Activated T-cell treated with anti-CD3 and anti-CD28 coated beads, Interleukin-2, amount 50 U/mL, for 4 hours (primary cell): ENCODE measurements around the gene MAP3K5. TPM values are rescaled to one million over a fixed set of nuclear protein-coding genes. Genes with fewer than 3 reads are reported as not detected.

ENCODE experiments used
- ATAC-seq, 2 donors: fragments of 200-7000 bp; cut with Tn5 transposase; one replicate each; pipeline ENCODE4 v1.10.0; 2021
- DNase-seq: peaks from one replicate; pipeline ENCODE4 v3.0.0-alpha.2; 2020
- H3K27me3 Mint-ChIP-seq: one replicate; pipeline ENCODE4 v1.8.0; 2021; ENCODE audit warnings: low read depth, mixed read lengths
- H3K36me3 Mint-ChIP-seq: one replicate; pipeline ENCODE4 v1.8.0; 2022; ENCODE audit warnings: mixed read lengths; ENCODE audit not compliant: insufficient read depth
- H3K4me1 Mint-ChIP-seq: one replicate; pipeline ENCODE4 v1.8.0; 2021; ENCODE audit warnings: low read depth, mixed read lengths
- H3K4me3 Mint-ChIP-seq: one replicate; pipeline ENCODE4 v1.8.0; 2021; ENCODE audit warnings: mild to moderate bottlenecking, moderate library complexity, mixed read lengths
- H3K9me3 Mint-ChIP-seq: one replicate; pipeline ENCODE4 v1.8.0; 2021; ENCODE audit warnings: mixed read lengths
- total RNA-seq, 3 donors: library from RNA; stranded (reverse); gene quantifications; one replicate each; pipeline ENCODE4 v1.2.1, GENCODE V29; 2021

MAP3K5 gene
- total RNA-seq, 3 donors from 2014 or later = 5.7 to 10.5 (median 7.9) TPM

DNA sequence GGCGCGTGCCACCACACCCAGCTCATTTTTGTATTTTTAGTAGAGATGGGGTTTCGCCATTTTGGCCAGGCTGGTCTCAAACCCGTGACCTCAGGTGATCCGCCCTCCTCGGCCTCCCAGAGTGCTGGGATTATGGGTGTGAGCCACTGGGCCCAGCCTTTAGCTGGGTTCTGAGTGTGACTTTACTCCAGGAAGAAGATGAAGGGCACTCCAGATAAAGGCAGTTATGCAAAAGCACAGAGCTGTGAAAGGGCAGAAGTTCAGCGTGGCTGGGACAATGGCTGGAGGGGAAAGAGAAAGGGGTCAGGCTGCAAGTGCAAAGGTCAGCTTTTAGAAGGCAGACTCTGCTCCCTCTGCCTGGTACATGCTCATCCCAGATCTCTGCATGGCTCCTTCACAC is 39.7 kb downstream of the MAP3K5 start:
- no peaks in the 10 kb centered on the region for H3K9me3 Mint-ChIP-seq
- H3K4me3 Mint-ChIP-seq = no peak overlapping the region
- peaks cover 2% of the 10 kb centered on the region for H3K36me3 Mint-ChIP-seq
- peaks cover 90% of the 10 kb centered on the region for H3K4me1 Mint-ChIP-seq
- no peaks in the 10 kb centered on the region for H3K27me3 Mint-ChIP-seq
- ATAC-seq (no peak), DNase-seq (no peak)

DNA sequence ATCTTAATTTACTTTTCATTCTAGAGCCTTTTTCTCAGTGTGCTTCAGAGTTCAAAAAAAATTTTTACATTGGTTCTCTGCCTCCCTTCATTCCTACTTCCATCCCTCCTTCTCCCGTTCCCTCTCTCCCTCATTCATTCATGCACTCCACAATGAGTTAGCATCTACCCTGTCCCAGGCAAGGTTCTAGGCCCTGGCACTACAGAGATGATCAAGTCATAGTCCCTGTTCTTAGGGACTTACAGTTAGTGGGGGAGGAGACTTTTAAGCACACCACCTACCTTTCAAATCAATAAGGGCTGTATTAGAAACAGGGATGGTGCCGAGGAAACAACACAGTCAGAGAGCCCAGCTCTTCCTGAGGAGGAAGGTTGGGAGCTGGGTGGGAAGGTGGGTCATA is 40.3 kb downstream of the MAP3K5 start:
- ATAC-seq = no peak
- no peaks in the 10 kb centered on the region for H3K27me3 Mint-ChIP-seq
- H3K4me1 Mint-ChIP-seq = peaks cover 92% of the 10 kb centered on the region
- peaks cover 2% of the 10 kb centered on the region for H3K36me3 Mint-ChIP-seq
- H3K4me3 Mint-ChIP-seq = peak overlapping the region; percentile 64
- no peaks in the 10 kb centered on the region for H3K9me3 Mint-ChIP-seq
- no peak for DNase-seq

DNA sequence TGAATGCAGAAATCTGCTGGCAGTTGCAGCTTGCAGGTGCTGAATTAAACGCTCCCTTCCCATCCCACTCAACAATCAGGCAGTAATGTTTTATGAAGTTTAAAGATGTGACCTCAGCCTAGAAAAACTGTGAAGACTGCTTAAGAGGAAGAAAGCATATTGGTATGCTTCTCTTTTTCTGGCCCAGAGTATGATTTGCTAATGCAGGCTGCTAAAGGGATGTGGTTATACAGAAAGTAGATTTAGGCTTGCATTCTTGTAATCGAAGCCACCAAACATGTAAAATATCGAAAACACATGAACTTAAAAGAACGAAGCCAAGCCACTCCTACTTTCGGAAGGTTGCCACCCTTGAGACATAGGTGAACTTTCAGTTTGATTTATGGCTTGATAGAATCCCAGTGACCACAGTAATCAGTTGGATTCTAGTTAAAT is 40.7 kb downstream of the MAP3K5 start:
- DNase-seq (no peak), ATAC-seq (peak; percentile 64 to 67)
- peak overlapping the region; percentile 64 for H3K4me3 Mint-ChIP-seq
- no peaks in the 10 kb centered on the region for H3K9me3 Mint-ChIP-seq
- peaks cover 2% of the 10 kb centered on the region for H3K36me3 Mint-ChIP-seq
- no peaks in the 10 kb centered on the region for H3K27me3 Mint-ChIP-seq
- H3K4me1 Mint-ChIP-seq = peaks cover 90% of the 10 kb centered on the region

DNA sequence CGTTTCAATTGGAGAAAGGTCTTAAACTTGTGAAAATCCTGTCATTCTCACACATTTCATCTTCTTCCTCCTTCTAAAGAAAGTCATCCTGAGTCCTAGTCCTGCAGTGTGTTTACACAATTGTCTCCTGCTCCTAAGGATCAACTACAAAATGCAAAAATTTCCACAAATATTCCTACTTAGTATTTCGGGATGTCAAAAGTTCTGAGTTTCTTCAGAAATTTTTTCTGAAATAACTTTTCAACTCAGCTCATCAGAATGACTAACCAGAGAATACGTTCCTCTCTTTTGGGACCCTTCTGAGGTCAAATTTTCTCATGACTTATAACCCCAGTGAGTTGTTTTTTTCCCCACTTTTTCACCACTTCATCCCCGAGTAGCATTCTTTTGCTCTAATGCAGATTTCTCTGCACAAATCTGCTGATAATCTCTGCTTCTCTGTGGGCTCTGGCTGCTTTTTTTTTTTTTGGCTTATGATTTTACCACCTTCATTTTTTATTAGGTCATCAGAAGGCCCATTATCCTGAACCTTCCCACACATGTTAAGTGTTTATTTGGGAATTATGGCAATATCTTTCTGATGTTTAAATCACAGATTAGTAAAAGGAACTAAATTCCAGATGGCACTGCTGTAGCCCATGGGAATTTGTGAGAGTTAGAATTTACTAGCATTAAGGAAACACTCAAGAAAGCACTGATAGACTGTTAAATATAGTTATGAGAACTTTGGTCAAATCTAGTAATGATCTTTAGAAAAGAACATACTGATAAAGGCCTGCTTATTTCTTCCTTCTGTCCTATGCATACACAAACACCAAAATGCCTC is 41.4 kb downstream of the MAP3K5 start:
- H3K4me1 Mint-ChIP-seq = peaks cover 89% of the 10 kb centered on the region
- H3K9me3 Mint-ChIP-seq = no peaks in the 10 kb centered on the region
- ATAC-seq (no peak), DNase-seq (no peak)
- H3K4me3 Mint-ChIP-seq = peak overlapping the region; percentile 64
- no peaks in the 10 kb centered on the region for H3K27me3 Mint-ChIP-seq
- H3K36me3 Mint-ChIP-seq = peaks cover 2% of the 10 kb centered on the region

DNA sequence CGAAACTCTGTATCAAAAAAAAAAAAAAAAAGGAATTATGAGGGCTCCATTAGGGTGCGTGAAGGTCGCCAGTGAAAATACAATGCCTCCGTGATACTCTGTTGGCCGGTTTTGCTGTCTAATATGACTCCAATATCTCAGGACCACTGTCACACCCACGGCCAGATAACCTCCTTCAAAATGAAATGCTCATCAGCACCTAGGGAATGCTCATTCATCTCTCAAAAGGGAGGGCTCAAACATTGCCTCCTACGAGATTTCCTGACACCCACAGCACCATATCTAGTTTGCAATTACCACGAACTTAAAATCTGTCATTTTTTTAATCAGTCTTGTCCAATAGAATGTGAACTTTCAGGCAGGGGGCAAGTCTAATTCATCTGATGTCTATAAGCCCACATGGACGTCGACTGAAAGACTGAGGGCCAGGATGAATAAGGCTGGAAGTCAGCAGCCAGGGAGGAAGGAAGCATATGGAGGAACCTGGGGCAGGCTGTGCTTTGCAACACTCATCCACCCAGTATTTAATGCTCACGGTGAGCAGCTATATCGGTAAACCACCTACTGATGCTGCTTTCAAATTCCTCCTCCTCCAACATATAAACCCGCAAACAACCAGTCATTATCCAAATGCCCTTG is 42.8 kb downstream of the MAP3K5 start:
- DNase-seq (no peak), ATAC-seq (no peak)
- H3K9me3 Mint-ChIP-seq = no peaks in the 10 kb centered on the region
- H3K4me3 Mint-ChIP-seq = no peak overlapping the region
- no peaks in the 10 kb centered on the region for H3K36me3 Mint-ChIP-seq
- H3K4me1 Mint-ChIP-seq = peaks cover 85% of the 10 kb centered on the region
- no peaks in the 10 kb centered on the region for H3K27me3 Mint-ChIP-seq

DNA sequence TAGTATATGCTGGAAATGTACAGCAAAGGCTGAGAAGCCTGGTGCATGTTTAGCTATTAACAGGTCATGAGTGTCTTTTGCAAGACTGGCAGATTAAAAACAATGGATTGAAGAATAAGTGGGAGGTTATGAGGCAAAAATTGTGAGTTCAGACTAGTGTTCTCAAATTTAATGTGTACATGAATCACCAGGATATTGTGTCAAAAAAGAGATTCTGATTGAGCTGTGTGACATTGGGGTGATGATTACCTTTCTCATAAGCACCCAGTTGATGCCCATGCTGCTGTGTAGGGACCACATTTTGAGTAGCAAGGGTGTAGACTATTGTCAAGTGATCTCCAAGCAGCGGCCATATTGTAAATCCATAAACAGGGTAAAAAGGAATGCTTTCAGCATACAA is 44.8 kb downstream of the MAP3K5 start:
- DNase-seq (no peak), ATAC-seq (peak in 1 of 2 donors; percentile 41)
- Mint-ChIP-seq H3K36me3 (peaks cover 2% of the 10 kb centered on the region), H3K27me3 (no peaks in the 10 kb centered on the region), H3K4me1 (peaks cover 74% of the 10 kb centered on the region), H3K9me3 (no peaks in the 10 kb centered on the region), H3K4me3 (no peak overlapping the region)

DNA sequence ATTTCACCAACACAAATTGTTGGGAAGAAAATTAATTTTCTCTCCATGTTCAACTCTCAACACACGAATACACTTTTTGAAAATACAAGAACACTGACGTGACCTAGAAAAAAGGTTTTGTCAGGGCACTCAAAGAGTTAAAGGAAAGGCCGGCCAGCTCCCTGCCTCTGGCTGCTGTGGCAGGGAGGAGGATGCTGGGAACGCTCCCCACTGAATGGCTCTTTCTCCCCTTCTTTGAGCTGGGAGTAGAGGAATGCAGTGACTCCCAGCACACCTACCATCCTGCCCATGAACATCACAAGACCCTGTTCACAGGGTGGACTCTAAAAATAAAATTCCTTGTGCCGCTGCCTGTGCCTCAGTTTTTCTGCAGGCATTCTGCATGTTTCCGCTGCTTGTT is 47.0 kb downstream of the MAP3K5 start:
- H3K36me3 Mint-ChIP-seq = peaks cover 2% of the 10 kb centered on the region
- H3K4me1 Mint-ChIP-seq = peaks cover 63% of the 10 kb centered on the region
- H3K4me3 Mint-ChIP-seq = no peak overlapping the region
- no peaks in the 10 kb centered on the region for H3K9me3 Mint-ChIP-seq
- no peak for DNase-seq
- H3K27me3 Mint-ChIP-seq = no peaks in the 10 kb centered on the region
- ATAC-seq = no peak

DNA sequence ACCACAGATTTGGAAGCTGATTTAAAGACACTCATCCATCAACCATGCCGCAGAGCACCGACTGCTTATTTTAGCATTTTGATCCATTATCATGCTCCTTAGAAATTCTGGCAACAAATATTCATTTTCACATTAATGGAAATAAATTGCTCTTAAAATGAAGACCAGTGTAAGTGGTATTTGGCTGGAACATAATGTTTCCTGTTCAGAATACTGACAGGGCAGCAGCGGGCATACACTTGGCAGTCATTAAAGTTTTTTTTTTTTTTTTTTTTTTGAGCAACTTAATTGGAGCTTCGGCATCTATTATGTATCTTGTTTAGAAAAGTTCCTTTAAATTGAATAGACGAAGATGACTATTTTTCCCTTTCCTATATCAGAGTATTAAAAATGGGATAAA is 47.4 kb downstream of the MAP3K5 start:
- no peak for DNase-seq
- Mint-ChIP-seq H3K9me3 (no peaks in the 10 kb centered on the region), H3K4me1 (peaks cover 63% of the 10 kb centered on the region), H3K4me3 (no peak overlapping the region), H3K27me3 (no peaks in the 10 kb centered on the region), H3K36me3 (peaks cover 2% of the 10 kb centered on the region)
- ATAC-seq = no peak

DNA sequence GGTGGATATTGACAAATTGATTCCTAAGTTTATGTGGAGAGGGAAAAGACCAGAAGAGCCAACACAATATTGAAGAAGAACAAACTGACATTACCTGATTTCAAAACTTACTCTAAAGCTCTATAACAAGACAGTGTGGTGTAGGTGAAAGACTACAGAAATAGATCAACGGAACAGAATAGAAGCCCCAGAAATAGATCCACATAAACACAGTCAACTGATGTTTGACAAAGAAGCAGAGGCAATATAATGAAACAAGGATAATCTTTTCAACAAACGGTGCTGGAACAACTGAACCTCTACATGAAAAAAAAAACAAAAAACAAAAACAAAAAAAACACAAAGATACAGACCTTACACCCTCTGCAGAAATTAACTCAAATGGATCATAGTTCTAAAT is 50.2 kb downstream of the MAP3K5 start:
- DNase-seq = no peak
- Mint-ChIP-seq H3K4me3 (no peak overlapping the region), H3K9me3 (no peaks in the 10 kb centered on the region), H3K27me3 (no peaks in the 10 kb centered on the region), H3K4me1 (peaks cover 56% of the 10 kb centered on the region), H3K36me3 (peaks cover 2% of the 10 kb centered on the region)
- no peak for ATAC-seq

DNA sequence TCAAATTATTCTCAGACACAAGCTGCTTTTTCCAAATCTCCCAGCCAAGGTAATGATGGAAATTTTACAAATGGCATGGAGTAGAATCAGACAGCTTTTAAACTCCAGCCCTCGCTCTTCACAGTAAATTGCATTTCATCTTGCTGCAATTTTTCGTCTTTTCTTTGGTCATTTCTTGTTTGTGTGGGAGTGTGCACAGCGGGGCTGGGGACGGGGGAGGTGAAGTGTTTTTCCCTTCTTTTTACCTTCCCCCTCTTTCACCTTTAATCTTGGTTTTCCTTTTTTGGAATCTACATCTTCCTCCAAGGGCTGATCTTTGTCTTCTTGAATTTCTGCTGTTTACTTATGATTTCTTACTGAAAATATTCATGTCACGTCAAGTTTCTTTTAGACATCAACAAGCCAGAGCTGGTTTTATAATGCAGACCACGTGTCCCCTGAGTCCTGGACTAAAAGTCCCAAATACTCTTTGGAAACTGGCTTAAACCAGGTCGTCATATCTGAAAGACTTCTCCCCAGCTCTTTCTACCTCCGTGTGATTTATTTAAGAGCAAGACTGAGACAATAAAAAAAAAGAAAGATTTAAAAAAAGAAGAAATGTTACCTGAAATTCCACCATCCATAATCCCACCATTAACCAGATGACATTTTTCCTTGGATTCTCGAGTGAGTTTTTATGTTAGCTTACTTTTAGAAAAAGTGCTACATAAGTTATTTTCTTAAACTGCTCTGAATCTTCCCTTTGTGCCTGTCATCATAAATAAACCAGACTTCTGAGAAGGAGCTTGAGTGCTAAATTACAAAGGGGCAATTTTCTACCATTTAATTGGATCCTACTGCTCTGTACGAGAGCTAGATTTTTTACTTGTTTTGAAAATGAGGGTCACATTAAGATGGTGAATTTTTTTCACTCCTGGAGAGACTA is 52.0 kb downstream of the MAP3K5 start:
- Mint-ChIP-seq H3K27me3 (no peaks in the 10 kb centered on the region), H3K36me3 (peaks cover 2% of the 10 kb centered on the region), H3K9me3 (no peaks in the 10 kb centered on the region), H3K4me3 (no peak overlapping the region), H3K4me1 (peaks cover 44% of the 10 kb centered on the region)
- DNase-seq (no peak), ATAC-seq (no peak)

DNA sequence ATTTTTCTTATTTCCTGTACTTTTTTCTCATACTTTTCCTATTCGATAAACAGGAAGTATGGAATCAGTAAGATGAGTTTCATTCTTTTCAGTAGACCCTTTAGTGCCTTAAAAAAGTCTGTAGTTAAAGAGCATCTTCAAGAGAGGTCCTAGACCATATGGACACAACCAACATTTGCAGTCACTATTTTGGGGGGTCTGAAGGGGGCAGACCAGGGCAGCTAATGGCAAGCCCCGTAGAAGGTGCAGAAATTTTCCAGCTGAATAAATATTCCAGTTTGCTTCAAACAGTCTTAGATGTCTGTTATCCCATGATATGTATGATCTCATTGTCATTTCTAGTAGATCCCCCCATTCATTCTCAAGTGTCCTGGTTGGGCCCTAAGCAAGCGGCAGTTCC is 52.8 kb downstream of the MAP3K5 start:
- no peaks in the 10 kb centered on the region for H3K27me3 Mint-ChIP-seq
- DNase-seq = no peak
- no peaks in the 10 kb centered on the region for H3K9me3 Mint-ChIP-seq
- ATAC-seq = no peak
- peaks cover 2% of the 10 kb centered on the region for H3K36me3 Mint-ChIP-seq
- no peak overlapping the region for H3K4me3 Mint-ChIP-seq
- peaks cover 42% of the 10 kb centered on the region for H3K4me1 Mint-ChIP-seq

DNA sequence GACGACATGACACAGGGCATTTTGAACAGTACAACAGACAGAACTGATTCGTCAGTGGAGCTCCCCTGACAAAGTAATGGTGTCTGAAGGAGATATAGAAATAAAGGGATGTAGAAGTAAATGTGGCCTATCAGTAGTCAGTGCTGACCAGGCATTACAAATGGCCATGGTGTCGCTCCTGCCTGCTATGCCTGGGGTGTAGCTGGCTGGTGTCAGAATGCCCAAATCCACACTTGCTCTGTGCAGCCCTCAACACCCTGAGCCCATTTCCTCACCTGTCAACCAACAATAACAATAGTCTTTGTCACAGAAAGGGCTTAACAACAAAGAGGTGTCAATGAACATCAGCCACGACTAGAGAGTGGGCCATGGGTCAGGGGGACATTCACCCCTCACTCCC is 53.2 kb downstream of the MAP3K5 start:
- H3K4me1 Mint-ChIP-seq = peaks cover 40% of the 10 kb centered on the region
- peaks cover 2% of the 10 kb centered on the region for H3K36me3 Mint-ChIP-seq
- H3K9me3 Mint-ChIP-seq = no peaks in the 10 kb centered on the region
- H3K27me3 Mint-ChIP-seq = no peaks in the 10 kb centered on the region
- no peak overlapping the region for H3K4me3 Mint-ChIP-seq
- DNase-seq (no peak), ATAC-seq (no peak)

DNA sequence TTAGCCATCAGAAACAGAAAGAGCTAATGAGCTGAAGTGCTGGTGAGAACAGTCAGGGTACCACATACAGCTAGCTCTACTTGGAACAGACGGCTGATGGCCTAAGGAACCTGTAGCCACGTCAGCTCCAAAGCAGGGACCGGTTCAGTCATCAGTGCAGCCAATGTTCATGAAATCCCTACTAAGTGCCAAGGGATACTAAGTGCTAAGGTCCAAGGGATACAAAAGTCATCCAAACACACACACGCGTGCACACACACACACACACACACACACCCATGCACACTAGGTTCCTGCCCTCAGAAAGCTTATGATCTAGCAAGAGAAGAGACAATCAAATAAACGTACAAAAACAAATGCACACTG is 53.6 kb downstream of the MAP3K5 start:
- DNase-seq (no peak), ATAC-seq (no peak)
- H3K36me3 Mint-ChIP-seq = peaks cover 2% of the 10 kb centered on the region
- no peaks in the 10 kb centered on the region for H3K9me3 Mint-ChIP-seq
- H3K27me3 Mint-ChIP-seq = no peaks in the 10 kb centered on the region
- peaks cover 38% of the 10 kb centered on the region for H3K4me1 Mint-ChIP-seq
- H3K4me3 Mint-ChIP-seq = no peak overlapping the region

DNA sequence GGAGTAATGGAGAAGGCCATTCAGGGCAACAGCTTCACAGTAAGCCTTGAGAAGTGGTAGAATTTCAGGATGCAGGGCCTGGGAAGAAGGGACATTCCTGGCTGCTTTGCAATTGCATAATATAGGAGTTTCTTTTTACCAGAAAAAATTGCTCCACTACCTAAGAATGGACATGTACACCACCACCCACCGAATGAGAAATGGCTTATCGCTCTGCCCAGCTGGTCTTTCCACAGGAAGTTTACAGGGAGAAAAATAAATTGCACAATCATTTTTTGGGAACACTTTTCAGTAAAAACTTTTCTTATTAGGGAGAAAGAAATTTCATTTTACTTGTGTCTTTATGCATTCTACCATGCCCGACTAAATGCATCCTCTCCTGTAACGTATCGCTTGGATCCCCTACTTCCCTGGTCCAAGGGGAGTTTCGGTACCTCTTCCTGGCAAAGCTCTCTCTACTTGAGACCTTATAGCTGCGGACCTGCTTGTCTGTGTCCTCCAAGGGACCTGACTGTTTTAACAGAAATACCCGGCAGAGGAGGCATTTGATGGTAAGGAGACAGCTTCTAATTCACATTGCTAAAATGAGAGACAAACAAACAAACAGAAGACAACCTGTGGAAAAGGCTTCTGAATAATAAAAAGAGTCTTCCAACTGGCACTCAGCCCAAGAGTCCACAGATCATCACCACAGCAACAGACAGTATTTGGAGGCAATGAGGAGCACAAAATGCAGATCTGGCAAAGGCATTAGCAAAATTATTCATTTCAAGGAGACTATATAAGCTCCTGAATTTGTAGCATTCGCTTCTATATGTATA is 54.2 kb downstream of the MAP3K5 start:
- Mint-ChIP-seq H3K36me3 (peaks cover 2% of the 10 kb centered on the region), H3K27me3 (no peaks in the 10 kb centered on the region), H3K9me3 (no peaks in the 10 kb centered on the region), H3K4me1 (peaks cover 40% of the 10 kb centered on the region), H3K4me3 (no peak overlapping the region)
- DNase-seq (no peak), ATAC-seq (no peak)
